Activated effector memory CD4-positive, alpha-beta T cell treated with anti-CD3 and anti-CD28 coated beads, Interleukin-2, amount 50 U/mL, for 16 hours (primary cell): ENCODE results near the gene FAM78B.

Source experiments
- DNase-seq: peaks from one replicate; pipeline ENCODE4 v3.0.0-alpha.2; 2020

Gene FAM78B

DNA sequence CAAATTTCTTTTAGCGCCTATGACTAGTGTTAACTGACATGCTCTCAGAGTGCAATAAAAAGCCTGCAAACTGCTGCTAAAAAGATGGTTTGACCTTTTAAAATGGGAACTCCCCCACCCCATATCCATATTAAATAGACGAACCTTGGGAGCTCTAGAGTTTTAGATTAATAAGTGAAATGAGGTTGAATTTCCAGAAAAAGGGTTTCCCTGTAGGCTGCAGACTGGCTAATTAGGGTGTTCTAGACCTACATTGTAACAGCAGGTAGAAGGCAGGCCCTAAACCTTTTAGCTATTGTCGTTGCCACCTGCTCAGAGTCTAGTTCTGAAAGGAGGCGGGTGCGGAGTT lies 2.2 kb downstream of the FAM78B start:
- no peak for DNase-seq

DNA sequence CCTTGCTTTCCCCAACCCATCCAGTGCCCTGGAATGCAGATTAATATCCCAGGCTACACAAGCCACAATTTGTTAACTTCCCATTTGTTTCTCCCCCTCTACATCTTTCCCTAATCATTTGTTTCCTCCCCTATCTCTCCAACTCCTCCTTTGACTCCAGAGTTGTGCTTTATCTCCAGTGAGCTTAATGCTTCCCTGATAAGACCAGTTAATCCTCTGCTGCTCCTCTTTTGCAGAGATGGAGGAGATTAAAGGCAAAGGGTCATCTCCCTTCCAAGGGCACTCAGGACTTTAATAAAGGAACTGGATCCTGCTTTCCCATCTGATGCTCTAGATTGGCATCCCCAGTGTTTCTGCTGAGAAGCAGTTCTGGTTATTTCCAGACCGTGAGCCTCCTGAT lies 7.1 kb downstream of the FAM78B start:
- no peak for DNase-seq

DNA sequence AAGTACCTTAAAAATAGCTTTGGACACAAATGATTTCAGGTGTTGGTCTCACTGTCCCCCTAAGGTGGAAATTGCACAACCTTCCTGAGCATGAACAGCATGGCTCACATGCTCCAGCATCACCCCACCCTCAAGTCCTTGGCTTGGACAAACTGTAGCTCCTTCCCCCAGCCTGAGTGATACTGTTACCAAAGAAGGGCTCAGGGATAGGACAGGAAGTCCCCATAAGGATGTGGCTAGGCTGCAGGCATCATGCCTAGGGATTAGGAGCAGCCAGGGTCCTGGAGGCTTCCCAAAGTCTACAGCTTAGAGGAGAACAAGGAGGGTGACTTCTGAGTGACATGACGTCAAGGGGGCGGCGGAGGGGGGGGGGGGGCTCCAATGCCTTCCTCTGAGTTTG lies 10.1 kb downstream of the FAM78B start:
- DNase-seq: no peak

DNA sequence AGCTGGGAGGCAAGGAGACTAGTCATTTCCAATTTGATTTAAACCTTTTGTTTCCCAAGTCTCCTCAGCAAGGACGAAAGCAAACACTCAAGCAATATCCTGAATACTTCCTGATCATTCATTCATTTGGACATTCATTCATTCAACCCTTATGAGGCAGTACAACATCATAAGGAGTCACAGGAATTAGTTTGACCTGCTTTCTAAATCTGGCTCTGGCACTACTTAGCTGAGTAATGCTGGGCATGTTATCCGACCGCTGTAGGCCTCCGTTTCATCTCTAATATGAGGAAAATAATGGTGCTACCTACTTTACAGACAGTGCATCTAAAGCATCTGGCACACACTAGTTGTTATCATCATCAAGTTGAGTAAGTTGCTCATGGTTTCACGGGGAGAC lies 11.7 kb downstream of the FAM78B start:
- DNase-seq: no peak

DNA sequence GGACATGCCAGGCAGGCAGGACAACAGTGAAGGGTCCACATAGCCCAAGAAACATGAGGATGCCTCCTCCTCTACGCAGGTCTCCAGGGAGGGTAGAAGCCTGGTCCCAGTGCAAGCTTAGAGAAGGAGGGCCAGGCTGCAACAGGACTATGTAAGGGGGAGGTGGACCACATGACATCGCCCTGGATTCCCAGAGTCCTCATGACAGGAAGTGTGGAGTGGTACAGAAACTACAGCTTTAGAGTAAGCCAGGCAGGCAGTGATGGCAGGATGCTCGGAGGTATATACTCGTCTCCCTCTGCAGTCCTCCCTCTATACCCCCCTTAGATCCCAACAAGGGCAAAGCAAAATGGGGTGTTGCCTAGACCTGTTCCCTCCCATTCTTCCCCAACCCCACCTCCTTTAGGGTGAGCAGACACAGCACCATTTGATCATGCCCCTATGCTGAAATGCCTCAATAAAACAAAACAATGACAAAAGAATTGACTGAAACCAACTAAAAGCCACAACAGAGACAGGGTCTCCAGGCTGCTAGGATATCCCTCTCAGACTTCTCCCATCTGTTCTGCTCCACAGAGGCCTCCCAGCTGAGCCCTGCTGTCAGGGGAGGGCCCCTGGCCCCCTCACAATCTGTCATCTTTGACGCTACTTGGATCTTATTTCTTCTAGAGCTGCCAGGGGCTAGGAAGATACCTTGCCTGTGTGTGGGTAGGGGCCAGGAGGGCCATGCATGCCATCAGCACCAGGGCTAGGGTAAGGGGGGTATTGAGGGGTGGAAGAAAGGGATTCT lies 13.1 kb downstream of the FAM78B start:
- DNase-seq: no peak

DNA sequence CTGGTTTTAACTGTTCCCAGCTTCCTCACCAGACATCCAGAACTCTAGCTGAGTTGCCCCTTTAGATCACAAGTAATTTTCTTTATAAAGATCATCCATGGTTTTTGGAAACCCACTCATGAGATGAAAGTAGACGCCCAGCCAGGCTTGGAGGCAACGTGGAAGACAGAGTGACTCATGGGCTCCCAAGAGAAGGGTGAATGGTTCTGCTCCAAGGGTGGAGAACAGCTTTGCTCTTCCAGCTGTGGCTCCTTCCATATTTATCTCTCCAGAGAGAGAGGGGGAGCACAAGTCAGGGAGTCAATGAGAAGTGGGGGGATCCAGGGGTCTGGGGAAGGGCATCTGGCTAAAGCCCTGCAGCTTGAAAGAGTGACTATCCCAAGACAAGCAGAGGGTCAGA lies 13.8 kb downstream of the FAM78B start:
- no peak for DNase-seq

DNA sequence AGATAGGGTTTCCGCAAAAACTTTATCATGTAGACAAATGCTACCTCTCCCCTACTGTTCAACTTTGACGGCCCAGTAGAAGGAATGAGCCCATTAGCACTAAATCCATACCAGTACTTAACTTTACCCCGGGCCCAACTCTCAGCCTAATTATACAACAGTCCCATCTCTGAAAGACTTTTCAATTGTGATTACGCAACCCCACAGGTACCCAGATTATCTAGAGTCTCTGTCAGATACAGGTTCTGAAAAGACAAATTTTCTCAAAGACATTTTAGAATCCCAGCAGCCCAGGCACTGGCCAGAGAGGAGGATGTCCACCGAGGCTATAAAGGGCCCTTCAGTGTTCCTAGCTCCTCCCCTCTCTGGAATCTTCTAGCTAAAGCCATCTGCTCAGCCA lies 15.0 kb downstream of the FAM78B start:
- DNase-seq: no peak

DNA sequence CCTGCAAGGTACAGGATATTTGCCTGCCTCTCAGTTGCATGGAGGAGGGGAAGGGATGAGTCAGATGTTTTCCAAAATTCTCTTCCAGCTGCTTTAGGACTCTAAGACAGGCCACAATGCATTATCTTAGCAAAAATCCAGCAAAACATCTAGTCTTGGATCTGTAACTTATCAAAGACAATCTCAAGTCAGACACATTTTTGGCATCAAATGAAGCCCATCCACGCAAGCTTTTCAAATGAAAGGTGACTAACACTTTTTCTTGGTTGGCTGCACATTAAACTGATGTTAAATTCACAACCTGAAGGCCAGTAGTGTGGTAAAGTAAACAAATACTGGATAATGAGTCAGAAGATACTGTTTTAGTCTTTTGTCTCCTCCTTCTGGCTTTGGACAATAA lies 21.3 kb downstream of the FAM78B start:
- DNase-seq: no peak

DNA sequence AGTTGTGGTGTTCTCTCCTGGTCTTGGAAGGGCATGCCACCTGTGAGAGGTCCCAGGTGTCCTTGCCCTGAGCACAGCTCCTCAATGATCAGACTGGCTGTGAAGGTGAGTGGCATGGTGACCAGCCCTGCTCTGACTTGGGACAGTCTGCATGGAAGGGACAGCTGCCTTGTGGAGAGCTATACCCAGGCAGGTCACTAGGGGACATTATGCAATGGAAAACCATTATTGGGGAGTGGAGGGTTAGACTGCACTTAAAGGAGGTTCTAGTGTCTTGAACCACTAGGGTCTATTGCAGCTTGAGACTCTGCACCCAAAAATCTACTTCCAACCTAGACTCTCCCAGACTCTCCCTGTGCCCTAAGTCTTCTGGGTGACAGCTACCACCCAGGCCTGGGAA lies 24.8 kb downstream of the FAM78B start:
- DNase-seq: no peak

DNA sequence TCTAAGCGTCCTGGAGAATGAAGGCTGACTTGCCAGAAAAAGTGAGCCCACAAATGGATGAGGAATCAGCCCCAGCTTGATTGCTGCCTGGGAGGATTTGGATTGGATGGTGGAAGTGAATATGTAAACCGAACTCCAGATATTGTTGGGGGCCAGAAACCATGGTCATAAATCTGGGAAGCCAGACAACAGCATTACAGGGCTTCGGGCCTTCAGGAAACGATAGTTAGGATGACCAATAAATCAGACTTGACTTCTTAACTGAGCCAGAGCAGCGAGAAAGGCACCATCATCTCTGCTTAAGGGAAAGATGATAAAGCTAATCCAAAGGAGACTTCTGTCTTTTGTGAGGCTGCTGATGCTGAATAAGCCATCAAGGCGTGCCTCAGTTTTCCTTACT lies 26.6 kb downstream of the FAM78B start:
- DNase-seq: no peak

DNA sequence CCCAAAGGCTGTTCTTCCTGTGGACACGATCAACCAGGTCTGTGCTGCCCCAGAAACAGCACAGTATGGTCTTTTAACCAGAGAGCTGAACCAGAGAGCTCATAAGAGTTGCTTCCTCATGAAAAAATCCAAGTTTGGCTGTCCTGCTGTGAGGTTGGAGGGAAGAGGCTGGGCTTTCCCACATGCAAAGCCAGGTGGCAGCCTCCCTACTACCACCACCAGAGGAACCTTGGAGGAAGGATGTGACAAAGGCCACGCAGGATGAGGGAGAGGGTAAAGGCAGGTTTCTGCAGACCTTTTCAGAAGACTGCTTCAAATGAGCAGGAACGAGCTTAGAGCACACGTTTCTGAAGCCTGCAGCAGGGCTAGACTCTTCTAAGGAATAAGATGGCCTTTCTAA lies 27.1 kb downstream of the FAM78B start:
- DNase-seq: no peak

DNA sequence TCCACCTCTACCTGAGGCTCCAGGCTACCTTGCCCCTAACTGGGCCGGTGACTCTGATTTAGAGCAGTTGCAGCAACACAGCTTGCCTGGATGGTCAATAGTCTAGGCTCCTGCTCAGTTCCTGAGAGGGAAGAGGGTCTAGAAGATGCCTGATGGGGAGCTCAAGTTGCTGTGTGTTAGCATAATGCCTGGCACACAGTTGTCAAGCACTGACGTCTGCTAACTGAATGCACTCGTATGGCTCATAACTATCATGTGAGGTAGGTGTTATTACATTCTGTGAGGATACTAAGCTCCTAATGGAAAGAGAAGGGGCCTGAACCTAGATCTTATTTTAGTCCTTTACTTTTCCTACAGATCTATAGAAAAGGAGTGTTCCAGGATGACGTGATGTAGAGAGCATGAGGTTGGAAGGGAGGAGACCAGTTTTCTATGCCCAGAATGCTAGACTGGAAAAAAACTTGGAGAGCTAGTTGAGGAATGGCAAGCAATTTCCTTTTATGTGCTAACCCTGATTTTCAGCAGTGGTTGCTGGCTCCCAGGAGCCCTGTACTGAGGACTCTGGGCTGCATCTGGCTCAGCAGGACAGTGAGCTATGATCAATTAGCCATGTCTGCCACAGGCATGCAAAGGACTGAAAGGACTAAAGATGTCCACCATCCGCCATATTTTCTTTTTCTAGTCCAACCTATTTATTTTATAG lies 30.0 kb downstream of the FAM78B start:
- DNase-seq: no peak

DNA sequence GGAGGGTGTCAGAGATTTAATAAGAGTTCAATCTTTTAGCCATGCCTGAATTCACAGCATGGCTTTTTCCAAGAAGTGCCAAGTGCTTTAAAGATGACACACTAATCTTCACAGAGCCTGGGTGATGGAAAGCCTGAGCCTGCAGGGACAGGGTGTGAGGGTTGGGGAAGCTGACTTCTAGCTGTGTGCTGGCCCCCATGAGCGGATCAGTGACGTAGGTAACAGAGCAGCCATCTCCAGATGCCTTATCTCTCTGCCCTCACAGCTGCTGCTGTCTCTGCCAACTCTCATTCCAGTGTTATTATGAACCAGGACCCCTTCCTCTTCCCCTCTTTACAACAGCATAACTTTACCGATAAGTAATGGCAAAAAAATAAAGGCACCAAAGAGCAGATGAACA lies 30.6 kb downstream of the FAM78B start:
- no peak for DNase-seq

DNA sequence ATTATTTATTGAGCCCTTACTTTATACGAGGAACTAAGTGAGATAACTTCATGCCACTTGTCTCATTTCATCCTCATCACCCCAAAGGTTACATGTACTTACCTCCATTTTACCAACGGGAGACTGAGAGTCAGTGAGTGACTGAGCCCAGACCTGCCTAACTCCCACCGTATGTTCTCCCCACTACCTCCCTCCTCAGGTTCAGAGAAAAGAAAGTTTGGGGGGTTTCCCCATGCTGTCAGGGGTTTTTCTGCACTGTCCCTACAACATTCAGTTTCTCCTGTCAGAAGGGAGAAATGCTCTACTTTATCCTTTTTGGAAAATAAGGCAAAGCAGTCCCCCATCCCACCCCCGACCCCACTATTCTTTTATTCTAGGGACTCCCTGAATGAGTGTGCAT lies 32.9 kb downstream of the FAM78B start:
- DNase-seq: no peak

DNA sequence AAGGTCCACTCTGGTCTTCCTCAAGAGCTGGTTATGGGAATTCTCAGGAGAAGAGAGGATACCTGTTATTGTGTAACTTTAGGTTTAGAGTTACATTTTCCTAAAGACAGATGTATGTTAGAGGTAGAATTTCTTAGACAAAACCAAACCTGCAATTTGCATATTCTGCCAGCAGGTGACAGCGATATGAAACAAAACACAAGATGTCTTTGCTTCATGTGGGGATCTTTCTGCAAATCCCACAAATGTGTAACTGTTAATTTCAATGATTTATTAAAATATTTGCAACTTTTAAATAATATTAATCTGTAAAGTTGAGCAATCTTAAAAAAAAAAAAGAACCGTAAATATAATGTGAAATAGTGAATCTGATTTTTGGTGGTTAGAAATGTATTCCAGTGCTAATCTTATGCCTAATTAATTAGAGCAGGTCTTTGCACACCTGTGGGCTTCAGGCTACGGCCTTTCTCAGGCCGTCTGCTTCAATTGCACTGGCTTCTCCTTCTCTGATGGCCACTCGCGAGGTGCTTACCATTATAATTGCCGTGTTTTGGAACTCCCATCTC lies 33.4 kb downstream of the FAM78B start:
- no peak for DNase-seq

DNA sequence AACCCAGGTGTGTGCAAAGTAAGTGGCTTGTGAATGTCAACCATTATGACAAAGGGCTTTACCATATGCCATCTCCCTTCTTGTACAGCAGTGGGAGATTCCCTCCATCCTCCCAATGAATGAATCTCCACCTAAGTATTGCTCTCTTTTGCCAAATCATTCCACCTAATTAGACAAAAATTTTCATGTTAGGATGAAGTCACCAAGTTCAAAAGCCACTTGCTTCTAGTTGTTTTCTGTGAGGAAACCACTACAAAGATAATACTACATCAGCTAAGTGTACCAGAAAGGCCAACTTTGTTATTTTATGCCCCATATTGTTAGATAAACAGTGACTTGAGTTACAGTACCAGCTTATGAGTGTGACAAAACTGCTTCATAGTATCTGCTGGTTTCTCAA lies 34.3 kb downstream of the FAM78B start:
- DNase-seq: no peak

DNA sequence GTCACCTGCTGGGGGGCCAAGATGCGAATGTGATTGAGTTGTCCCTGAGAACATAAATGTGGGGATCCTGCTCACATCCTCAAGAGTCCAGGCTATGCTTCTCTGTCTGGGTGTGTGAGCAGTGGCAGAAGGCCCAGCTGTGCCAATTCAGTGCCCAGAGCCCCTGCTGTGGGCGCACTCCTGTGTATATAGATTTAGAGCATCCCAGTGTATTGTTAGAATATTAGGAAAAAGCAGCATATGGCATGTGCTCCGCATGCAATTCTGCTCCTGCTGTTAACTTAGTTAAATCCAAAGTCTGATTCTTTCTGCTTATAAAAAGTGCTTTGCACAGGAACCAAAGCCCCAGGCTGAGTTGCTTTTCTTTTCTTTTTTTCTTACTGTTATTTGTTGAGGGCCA lies 37.8 kb downstream of the FAM78B start:
- DNase-seq: no peak

DNA sequence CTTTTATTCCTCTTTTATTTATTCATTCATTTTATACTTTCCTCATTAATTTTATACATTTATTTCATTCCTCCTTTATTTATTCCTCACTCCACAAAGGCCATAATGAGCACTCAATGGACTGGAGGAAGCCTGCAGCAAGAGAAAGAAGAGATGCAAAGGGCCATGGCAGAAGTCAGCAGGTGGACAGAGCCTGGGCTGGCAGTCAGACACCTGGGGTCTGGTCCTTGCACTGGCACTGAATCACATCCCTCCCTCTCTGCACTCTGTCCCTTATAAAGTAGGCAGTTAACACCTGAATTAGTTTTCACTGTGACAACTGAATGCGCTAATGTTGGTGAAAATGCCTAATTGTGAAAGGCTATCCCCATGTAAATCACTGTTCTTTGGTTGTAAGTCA lies 38.6 kb downstream of the FAM78B start:
- no peak for DNase-seq

DNA sequence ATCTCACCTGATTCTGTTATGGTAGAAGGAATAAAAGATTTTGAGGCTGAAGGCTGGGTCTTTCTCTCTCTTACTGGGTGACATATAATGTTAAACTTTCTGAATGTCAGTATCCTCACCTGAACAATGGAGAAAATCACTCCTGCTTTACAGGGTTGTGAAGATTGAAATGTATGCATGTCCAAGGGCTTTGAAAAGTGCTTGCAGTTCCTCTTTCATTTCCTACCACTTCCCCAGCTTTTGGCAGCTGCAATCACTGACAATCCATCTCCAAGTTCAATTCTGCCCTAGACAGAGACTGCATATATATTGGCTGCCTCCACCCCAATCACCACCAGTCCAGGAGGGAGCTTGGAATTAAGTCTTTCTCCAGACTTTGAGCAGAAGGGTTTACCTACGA lies 39.8 kb downstream of the FAM78B start:
- no peak for DNase-seq

DNA sequence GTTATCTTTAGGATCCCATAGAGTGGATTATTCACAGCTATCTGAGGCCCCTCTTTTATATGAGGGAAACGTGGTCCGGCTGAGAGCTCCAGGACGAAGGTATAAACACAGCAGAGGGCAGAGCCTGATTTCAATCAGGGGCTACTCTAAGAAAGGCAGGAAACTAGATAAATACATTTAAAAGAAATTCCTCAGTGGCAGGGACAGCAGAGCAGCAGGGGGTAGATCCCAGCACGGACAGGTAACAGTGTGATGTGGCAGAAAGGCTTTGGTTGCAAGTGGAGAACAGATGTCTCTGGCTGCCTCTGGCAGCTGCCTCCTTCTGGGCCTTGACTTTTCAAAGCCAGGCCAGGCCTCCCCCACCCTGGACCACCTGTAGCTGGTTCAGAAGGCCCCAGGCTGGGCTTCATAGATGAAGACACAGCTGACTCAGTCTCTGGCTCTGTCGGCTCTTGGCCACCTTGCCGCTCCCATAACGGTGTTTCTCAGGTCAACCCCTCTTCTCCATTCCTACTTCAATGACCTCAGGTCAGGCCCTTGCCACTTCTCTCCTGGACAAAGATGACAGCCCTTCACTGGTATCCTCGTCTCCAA lies 43.8 kb downstream of the FAM78B start:
- no peak for DNase-seq

DNA sequence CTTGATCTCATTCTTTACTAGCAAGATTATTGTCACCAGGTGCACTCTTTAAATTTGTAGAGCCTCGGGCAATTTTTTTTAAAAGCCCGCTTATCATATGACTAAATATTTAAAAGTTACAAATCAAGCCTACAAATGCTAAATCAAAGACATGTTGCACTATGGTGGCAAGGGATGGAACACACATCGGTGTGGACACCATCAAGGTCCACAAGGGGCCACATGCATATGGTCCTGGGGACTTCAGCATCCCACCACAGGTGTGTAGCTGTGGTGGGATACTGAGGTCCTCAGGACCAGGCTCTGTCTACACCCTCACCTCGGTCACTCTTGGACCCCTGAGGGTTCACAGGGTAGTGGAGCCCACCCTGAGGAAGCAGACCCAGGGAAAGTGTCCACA lies 45.8 kb downstream of the FAM78B start:
- DNase-seq: no peak

DNA sequence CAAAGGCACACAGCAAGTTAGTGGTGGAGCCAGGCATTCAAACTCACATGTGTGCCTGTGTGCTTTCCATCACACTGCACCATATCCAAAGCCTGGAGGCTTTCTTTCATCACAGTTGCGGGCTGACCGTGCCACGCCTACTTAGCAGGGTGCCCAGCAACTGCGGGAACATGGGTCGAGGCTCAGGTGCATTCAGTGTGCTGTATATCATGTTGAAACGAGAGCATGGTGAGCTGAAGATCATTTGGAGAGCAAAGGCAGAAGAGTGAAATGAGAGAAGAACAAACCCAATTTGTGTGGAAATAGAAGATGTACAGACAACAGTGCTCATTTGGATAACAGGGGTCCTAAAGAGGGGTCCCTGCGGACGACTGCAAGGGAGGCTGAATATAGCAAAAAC lies 46.5 kb downstream of the FAM78B start:
- DNase-seq: no peak

DNA sequence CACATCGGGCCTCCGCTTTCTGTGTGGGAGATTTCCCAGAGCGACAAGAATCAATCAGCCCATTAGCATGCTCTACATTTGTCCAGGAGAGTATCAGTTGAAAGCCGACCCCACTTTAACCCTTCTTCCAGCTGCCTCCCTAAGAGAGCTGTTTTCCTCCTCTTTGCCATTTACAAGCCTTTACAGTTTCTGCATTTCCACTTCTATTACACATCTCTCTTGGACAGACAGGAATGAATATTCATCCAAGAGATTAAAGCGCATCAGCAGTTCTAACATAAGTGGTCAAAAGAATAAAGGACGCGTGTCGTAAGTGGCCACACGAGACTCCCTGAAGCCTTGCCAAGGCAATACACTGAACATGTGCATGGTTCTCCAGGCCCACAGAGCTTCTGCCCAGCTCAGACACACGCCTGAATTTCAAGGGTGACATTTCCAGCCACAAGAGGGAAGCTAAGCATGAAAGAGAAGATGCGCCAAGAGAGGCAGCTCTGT lies 47.3 kb downstream of the FAM78B start:
- DNase-seq: no peak

DNA sequence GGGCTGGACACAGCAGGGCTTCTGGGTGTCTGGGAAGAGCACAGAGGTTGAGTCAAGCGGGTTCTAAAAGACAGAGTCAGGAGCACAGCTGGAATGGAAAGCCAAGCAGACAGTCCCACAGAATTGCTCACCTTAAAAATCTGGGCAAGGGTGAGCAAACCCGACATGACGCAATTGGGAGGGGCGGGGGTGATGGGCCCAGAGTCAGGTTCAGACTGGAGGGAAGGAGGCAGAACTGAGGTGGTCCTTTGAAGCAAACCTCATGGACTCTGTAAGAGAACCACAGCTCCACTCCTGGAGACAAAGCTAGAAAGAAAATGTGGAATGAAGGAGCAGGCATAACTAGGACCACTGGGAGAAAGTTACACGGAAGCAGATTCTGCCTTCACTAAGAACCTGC lies 49.0 kb downstream of the FAM78B start:
- DNase-seq: no peak
